ENCODE results near the gene CYB5A. TPM values are rescaled to one million over a fixed set of nuclear protein-coding genes. Genes with fewer than 3 reads are reported as not detected.

The CYB5A gene
- total RNA-seq, 4 donors from 2014 or later = 34.0 to 236 (median 173) TPM

DNA sequence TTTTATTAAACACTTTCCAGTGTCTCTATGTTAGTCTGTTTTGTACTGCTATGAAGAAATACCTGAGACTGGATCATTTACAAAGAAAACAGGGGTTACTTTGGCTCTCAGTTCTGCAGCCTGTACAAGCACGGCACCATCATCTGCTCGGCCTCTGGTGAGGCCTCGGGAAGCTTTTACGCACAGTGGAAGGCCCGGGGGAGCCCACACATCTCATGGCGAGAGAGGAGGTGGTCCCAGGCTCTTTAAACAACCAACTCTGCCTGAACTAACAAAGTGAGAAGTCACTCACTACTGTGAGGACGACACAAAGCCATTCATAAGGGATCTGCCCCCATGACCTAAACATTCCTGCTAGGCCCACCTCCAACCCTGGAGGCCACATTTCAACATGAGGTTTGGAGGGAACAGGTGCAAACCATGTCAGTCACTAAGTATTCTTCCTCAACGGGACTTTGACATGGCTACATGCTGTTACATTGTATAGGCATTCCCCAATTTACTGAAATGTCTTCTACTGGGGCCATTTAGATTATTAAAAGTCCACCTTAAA is 26.1 kb downstream of the CYB5A start:
- in situ Hi-C loops (cut with MboI; ENCODE audit: low pct_ligation_motif_present in 1 of 4, low pct_unique_long_range_greater_than_20kb in 1 of 4, low sequenced_read_pairs in 3 of 4) (no loop called here), intact Hi-C loops (cut with DNase I; ENCODE audit: low total_unique reads) (no loop called here)
- H3K27me3 ChIP-seq = no peaks in the 10 kb centered on the region
- peaks cover 0 to 8% (median 0%) of the 10 kb centered on the region in 4 donors for H3K4me1 ChIP-seq
- TF ChIP-seq POLR2A (IDR thresholded peaks at IDR 0.05) (no peak), EP300 (IDR thresholded peaks at IDR 0.05; ENCODE audit: low read depth) (no peak), POLR2AphosphoS5 (IDR thresholded peaks at IDR 0.05) (no peak)
- TF ChIP-seq, protein P1, sequence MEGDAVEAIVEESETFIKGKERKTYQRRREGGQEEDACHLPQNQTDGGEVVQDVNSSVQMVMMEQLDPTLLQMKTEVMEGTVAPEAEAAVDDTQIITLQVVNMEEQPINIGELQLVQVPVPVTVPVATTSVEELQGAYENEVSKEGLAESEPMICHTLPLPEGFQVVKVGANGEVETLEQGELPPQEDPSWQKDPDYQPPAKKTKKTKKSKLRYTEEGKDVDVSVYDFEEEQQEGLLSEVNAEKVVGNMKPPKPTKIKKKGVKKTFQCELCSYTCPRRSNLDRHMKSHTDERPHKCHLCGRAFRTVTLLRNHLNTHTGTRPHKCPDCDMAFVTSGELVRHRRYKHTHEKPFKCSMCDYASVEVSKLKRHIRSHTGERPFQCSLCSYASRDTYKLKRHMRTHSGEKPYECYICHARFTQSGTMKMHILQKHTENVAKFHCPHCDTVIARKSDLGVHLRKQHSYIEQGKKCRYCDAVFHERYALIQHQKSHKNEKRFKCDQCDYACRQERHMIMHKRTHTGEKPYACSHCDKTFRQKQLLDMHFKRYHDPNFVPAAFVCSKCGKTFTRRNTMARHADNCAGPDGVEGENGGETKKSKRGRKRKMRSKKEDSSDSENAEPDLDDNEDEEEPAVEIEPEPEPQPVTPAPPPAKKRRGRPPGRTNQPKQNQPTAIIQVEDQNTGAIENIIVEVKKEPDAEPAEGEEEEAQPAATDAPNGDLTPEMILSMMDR (IDR thresholded peaks at IDR 0.05) = no peak
- no peak overlapping the region for H3K4me3 ChIP-seq
- peaks cover 0 to 8% (median 4%) of the 10 kb centered on the region in 4 donors for H3K36me3 ChIP-seq
- WGBS, 2 donors (ENCODE audit: low coverage in 1 of 2) = 89 to 93% methylated on average over 1 to 8 of the region's 8 CpGs
- DNase-seq = no peak
- no peak overlapping the region for H3K27ac ChIP-seq
- no peaks in the 10 kb centered on the region for H3K9me3 ChIP-seq

DNA sequence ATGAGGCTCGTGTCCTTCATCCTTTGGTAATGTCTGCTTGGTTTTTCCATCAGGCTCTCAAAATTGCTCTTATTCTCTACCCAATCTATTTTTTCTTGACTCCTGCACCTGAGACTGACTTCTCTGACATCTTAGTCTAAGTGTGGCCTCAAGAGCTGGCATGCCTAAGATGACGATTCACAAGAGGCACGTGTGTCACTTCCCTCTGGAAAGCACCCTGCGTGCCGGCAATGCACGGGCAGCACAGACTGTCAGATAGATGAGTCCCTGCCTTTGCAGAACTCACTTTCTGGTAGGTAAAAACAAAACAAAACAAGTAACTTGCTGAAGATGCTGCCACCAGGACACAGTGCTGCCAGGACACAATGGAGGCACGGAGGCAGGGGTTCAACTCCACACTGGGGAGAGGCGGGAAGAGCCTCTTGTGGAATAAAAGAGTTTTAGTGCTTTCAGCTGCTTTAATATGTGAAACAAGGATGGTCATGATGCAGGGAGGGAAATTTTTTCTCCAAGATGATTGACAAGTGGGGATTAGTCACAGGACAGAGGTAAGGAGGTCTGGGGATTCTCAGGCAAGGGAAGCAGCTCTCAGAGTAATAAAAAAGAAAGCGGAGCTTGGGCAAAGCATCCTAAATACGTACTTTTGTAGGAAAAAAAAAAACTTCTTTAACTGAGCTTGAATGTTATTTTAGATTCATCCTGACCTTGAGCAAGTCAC is 27.3 kb downstream of the CYB5A start:
- TF ChIP-seq, protein P1 (IDR thresholded peaks at IDR 0.05) = no peak
- no peak for TF ChIP-seq EP300 (IDR thresholded peaks at IDR 0.05; ENCODE audit: low read depth)
- no peak for TF ChIP-seq POLR2A (IDR thresholded peaks at IDR 0.05)
- TF ChIP-seq POLR2AphosphoS5 (IDR thresholded peaks at IDR 0.05) = no peak
- no peaks in the 10 kb centered on the region for H3K27me3 ChIP-seq
- H3K36me3 ChIP-seq = peaks cover 0 to 8% (median 4%) of the 10 kb centered on the region in 4 donors
- H3K9me3 ChIP-seq = no peaks in the 10 kb centered on the region
- DNase-seq = no peak
- no peak overlapping the region for H3K4me3 ChIP-seq
- intact Hi-C loops (cut with DNase I; ENCODE audit: low total_unique reads) (no loop called here), in situ Hi-C loops (cut with MboI; ENCODE audit: low pct_ligation_motif_present in 1 of 4, low pct_unique_long_range_greater_than_20kb in 1 of 4, low sequenced_read_pairs in 3 of 4) (no loop called here)
- no peak overlapping the region for H3K27ac ChIP-seq
- 53 to 62% methylated on average over 6 to 10 of the region's 10 CpGs for WGBS, 2 donors (ENCODE audit: low coverage in 1 of 2)
- H3K4me1 ChIP-seq = peaks cover 0 to 7% (median 0%) of the 10 kb centered on the region in 4 donors

GRCh38 chr18:74261053-74261713 is 30.6 kb downstream of the CYB5A start:
- Histone ChIP-seq H3K27me3 (no peaks in the 10 kb centered on the region), H3K27ac (no peak overlapping the region), H3K36me3 (peaks cover 0 to 8% (median 4%) of the 10 kb centered on the region in 4 donors), H3K4me3 (no peak overlapping the region), H3K4me1 (no peaks in the 10 kb centered on the region), H3K9me3 (no peaks in the 10 kb centered on the region)
- intact Hi-C loops (cut with DNase I; ENCODE audit: low total_unique reads) = no loop called here
- in situ Hi-C loops (cut with MboI; ENCODE audit: low pct_ligation_motif_present in 1 of 4, low pct_unique_long_range_greater_than_20kb in 1 of 4, low sequenced_read_pairs in 3 of 4) = no loop called here
- DNase-seq = no peak
- WGBS, 2 donors (ENCODE audit: low coverage in 1 of 2) = 84 to 92% methylated on average over 6 of the region's 6 CpGs
- TF ChIP-seq, protein P1 (IDR thresholded peaks at IDR 0.05) = no peak
- TF ChIP-seq EP300 (IDR thresholded peaks at IDR 0.05; ENCODE audit: low read depth) (no peak), POLR2AphosphoS5 (IDR thresholded peaks at IDR 0.05) (no peak), POLR2A (IDR thresholded peaks at IDR 0.05) (no peak)

DNA sequence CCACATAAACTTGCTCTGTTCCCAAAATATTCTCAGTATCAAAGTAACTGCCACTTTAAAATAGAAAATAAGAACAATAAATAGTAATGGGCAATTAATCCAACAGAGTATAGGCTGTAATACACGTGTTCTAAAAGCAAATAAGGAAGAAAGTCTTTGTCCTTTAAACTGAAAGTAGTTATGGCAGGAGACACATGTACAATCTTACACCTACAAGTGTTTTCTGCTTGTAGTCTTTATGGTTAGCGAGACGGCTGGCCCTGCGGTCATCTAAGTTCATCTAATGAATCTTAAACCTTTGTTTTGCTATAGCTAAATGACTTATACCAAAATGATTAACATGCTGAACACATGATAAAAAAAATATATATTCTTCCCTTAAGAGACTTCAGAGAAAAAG is 32.4 kb downstream of the CYB5A start:
- Histone ChIP-seq H3K27ac (no peak overlapping the region), H3K4me1 (peaks cover 0 to 9% (median 4%) of the 10 kb centered on the region in 4 donors), H3K9me3 (no peaks in the 10 kb centered on the region), H3K27me3 (no peaks in the 10 kb centered on the region), H3K36me3 (peaks cover 0 to 8% (median 4%) of the 10 kb centered on the region in 4 donors), H3K4me3 (no peak overlapping the region)
- intact Hi-C loops (cut with DNase I; ENCODE audit: low total_unique reads) = no loop called here
- no peak for DNase-seq
- no peak for TF ChIP-seq EP300 (IDR thresholded peaks at IDR 0.05; ENCODE audit: low read depth)
- TF ChIP-seq, protein P1 (IDR thresholded peaks at IDR 0.05) = no peak
- no peak for TF ChIP-seq POLR2A (IDR thresholded peaks at IDR 0.05)
- no peak for TF ChIP-seq POLR2AphosphoS5 (IDR thresholded peaks at IDR 0.05)
- in situ Hi-C loops (cut with MboI; ENCODE audit: low pct_ligation_motif_present in 1 of 4, low pct_unique_long_range_greater_than_20kb in 1 of 4, low sequenced_read_pairs in 3 of 4) = no loop called here
- WGBS, 2 donors (ENCODE audit: low coverage in 1 of 2) = 58 to 75% methylated on average over 4 of the region's 4 CpGs
